Measurements from ENCODE around the gene MSI2. TPM values are rescaled to one million over a fixed set of nuclear protein-coding genes. Genes with fewer than 3 reads are reported as not detected.

MSI2 gene
- total RNA-seq, 2 experiments from 2014 or later = 87.6 to 96.0 TPM

- Mint-ChIP-seq H3K9me3 (no peaks in the 10 kb centered on the region), H3K27ac (peak overlapping the region; percentile 34), H3K4me3 (no peak overlapping the region), H3K27me3 (no peaks in the 10 kb centered on the region), H3K4me1 (peaks cover 69% of the 10 kb centered on the region), H3K36me3 (ENCODE audit: low read depth) (peaks cover 12% of the 10 kb centered on the region)
- ChIA-PET POLR2A (interaction anchor here (1.1 kb wide), 1 partner anchor 8 kb away, joined by 3 read pairs; no protein-coding TSS in a partner anchor), CTCF (interaction anchor here (1.3 kb wide), 1 partner anchor 15 kb away, joined by 4 read pairs; no protein-coding TSS in a partner anchor)
- no peak for DNase-seq
These were observed 202.5 kb downstream of the MSI2 start for GRCh38 chr17:57458718-57459285.

- H3K9me3 Mint-ChIP-seq = no peaks in the 10 kb centered on the region
- H3K27me3 Mint-ChIP-seq = no peaks in the 10 kb centered on the region
- peaks cover 12% of the 10 kb centered on the region for H3K36me3 Mint-ChIP-seq (ENCODE audit: low read depth)
- no peak for DNase-seq
- no peak overlapping the region for H3K4me3 Mint-ChIP-seq
- peak overlapping the region; percentile 34 for H3K27ac Mint-ChIP-seq
- CTCF ChIA-PET = interaction anchor here (0.6 to 1.3 kb wide), 4 partner anchors 14 to 225 kb away, joined by 3 to 4 read pairs (median 3); no protein-coding TSS in a partner anchor
- POLR2A ChIA-PET = interaction anchor here (1.1 kb wide), 1 partner anchor 8 kb away, joined by 3 read pairs; no protein-coding TSS in a partner anchor
- peaks cover 65% of the 10 kb centered on the region for H3K4me1 Mint-ChIP-seq
These were observed 203.1 kb downstream of the MSI2 start for GRCh38 chr17:57459286-57459915.

- no peak overlapping the region for H3K4me3 Mint-ChIP-seq
These were observed 204.8 kb downstream of the MSI2 start for GRCh38 chr17:57461082-57461481.

DNA sequence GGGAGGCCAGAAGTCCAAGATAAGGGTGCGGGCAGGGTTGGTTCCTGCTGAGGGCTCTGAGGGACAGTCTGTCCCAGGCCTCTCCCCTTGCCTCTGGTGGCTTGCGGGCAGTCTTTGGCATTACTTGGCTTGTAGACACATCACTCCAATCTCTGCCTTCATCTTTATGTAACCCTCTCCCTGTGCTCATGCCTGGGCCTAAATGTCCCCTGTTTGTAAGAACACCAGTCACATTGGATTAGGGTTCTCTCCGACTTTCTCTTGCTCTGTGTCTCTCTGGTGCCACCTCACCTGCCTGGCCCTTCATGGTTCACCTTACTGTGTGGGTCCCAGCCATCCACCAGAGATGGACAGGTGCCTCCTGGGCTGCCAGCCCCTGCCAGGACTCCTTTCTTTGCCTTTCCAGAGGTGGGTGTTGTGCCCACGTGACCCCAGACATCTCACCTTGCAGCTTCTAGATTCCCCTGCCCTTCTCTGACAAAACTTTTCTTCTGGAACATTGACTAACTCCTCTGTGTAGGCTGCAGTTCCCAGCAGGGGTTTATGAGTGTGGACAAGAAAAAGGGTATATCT is 205.8 kb downstream of the MSI2 start:
- DNase-seq = no peak
- ChIA-PET POLR2A (no interaction called here), CTCF (interaction anchor here (1.2 to 1.7 kb wide), 2 partner anchors 9 to 11 kb away, joined by 3 read pairs; no protein-coding TSS in a partner anchor)
- Mint-ChIP-seq H3K27me3 (no peaks in the 10 kb centered on the region), H3K4me3 (no peak overlapping the region), H3K36me3 (ENCODE audit: low read depth) (no peaks in the 10 kb centered on the region), H3K27ac (peak overlapping the region; percentile 4), H3K4me1 (peaks cover 48% of the 10 kb centered on the region), H3K9me3 (no peaks in the 10 kb centered on the region)

More at GRCh38 chr17:57461082-57461481, 204.8 kb downstream of the MSI2 start:
- POLR2A ChIA-PET = no interaction called here
- H3K36me3 Mint-ChIP-seq (ENCODE audit: low read depth) = peaks cover 4% of the 10 kb centered on the region
- CTCF ChIA-PET = interaction anchor here (1.1 to 1.7 kb wide), 3 partner anchors 10 to 20 kb away, joined by 3 to 5 read pairs (median 3); no protein-coding TSS in a partner anchor
- no peaks in the 10 kb centered on the region for H3K27me3 Mint-ChIP-seq
- peaks cover 48% of the 10 kb centered on the region for H3K4me1 Mint-ChIP-seq
- H3K27ac Mint-ChIP-seq = peak overlapping the region; percentile 46
- H3K9me3 Mint-ChIP-seq = no peaks in the 10 kb centered on the region
- DNase-seq = no peak

- no peaks in the 10 kb centered on the region for H3K36me3 Mint-ChIP-seq (ENCODE audit: low read depth)
- H3K9me3 Mint-ChIP-seq = no peaks in the 10 kb centered on the region
- peak; percentile 32 for DNase-seq
- H3K4me1 Mint-ChIP-seq = peaks cover 48% of the 10 kb centered on the region
- no peak overlapping the region for H3K4me3 Mint-ChIP-seq
- CTCF ChIA-PET = interaction anchor here (1.7 kb wide), 1 partner anchor 8 kb away, joined by 3 read pairs; no protein-coding TSS in a partner anchor
- H3K27me3 Mint-ChIP-seq = no peaks in the 10 kb centered on the region
- POLR2A ChIA-PET = no interaction called here
- peak overlapping the region; percentile 20 for H3K27ac Mint-ChIP-seq
These were observed 207.0 kb downstream of the MSI2 start for GRCh38 chr17:57463103-57463885.

DNA sequence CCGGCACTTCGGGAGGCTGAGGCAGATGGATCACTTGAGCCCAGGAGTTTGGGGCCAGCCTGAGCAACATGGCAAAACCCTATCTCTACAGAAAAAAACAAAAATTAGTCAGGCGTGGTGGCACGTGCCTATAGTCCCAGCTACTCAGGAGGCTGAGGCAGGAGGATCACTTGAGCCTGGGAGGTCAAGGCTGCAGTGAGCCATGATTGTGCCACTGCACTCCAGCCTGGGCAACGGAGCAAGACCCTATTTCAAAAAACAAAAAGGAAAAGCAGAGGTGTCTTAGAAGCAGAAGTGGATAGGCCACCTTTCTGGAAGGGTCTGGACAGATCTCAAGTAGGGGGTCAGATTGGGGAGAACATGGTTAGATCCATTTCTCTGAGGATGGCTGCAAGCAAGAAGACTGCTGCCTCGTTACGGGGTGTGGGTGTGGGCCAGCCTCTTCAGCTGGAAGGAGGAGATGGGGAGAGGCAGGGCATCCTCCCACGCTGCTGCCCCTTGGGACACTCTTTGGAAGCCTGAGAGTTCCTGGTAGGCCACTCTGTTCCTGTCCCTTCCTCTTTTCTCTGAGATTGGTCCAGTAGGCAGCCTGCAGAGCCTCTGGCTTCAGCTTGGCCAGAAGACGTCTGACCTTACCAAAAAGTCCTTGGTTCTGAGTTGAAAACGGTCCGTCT is 208.0 kb downstream of the MSI2 start:
- ChIA-PET CTCF (no interaction called here), POLR2A (no interaction called here)
- no peak for DNase-seq
- H3K36me3 Mint-ChIP-seq (ENCODE audit: low read depth) = no peaks in the 10 kb centered on the region
- H3K4me1 Mint-ChIP-seq = peaks cover 39% of the 10 kb centered on the region
- H3K4me3 Mint-ChIP-seq = no peak overlapping the region
- H3K27me3 Mint-ChIP-seq = no peaks in the 10 kb centered on the region
- no peak overlapping the region for H3K27ac Mint-ChIP-seq
- no peaks in the 10 kb centered on the region for H3K9me3 Mint-ChIP-seq

- no peaks in the 10 kb centered on the region for H3K27me3 Mint-ChIP-seq
- no peaks in the 10 kb centered on the region for H3K36me3 Mint-ChIP-seq (ENCODE audit: low read depth)
- CTCF ChIA-PET = no interaction called here
- no peak overlapping the region for H3K4me3 Mint-ChIP-seq
- H3K27ac Mint-ChIP-seq = no peak overlapping the region
- H3K9me3 Mint-ChIP-seq = no peaks in the 10 kb centered on the region
- no peak for DNase-seq
- POLR2A ChIA-PET = no interaction called here
- H3K4me1 Mint-ChIP-seq = peaks cover 33% of the 10 kb centered on the region
These were observed 209.3 kb downstream of the MSI2 start for GRCh38 chr17:57465610-57466009.

- no peak for DNase-seq
- H3K4me3 Mint-ChIP-seq = no peak overlapping the region
- no peaks in the 10 kb centered on the region for H3K9me3 Mint-ChIP-seq
- POLR2A ChIA-PET = no interaction called here
- no peaks in the 10 kb centered on the region for H3K36me3 Mint-ChIP-seq (ENCODE audit: low read depth)
- CTCF ChIA-PET = interaction anchor here (1.1 kb wide), 1 partner anchor 18 kb away, joined by 3 read pairs; no protein-coding TSS in a partner anchor
- no peak overlapping the region for H3K27ac Mint-ChIP-seq
- peaks cover 29% of the 10 kb centered on the region for H3K4me1 Mint-ChIP-seq
- no peaks in the 10 kb centered on the region for H3K27me3 Mint-ChIP-seq
These were observed 209.7 kb downstream of the MSI2 start for GRCh38 chr17:57466017-57466471.

GRCh38 chr17:57466521-57466920 is 210.2 kb downstream of the MSI2 start:
- Mint-ChIP-seq H3K27me3 (no peaks in the 10 kb centered on the region), H3K36me3 (ENCODE audit: low read depth) (no peaks in the 10 kb centered on the region), H3K4me3 (no peak overlapping the region), H3K4me1 (peaks cover 27% of the 10 kb centered on the region), H3K27ac (no peak overlapping the region), H3K9me3 (no peaks in the 10 kb centered on the region)
- CTCF ChIA-PET = interaction anchor here (1.1 kb wide), 1 partner anchor 17 kb away, joined by 3 read pairs; no protein-coding TSS in a partner anchor
- DNase-seq = no peak
- POLR2A ChIA-PET = no interaction called here

GRCh38 chr17:57467226-57467625 is 210.9 kb downstream of the MSI2 start:
- CTCF ChIA-PET = interaction anchor here (0.5 to 1.2 kb wide), 3 partner anchors 16 to 556 kb away, joined by 3 read pairs; no protein-coding TSS in a partner anchor
- DNase-seq = no peak
- no peak overlapping the region for H3K27ac Mint-ChIP-seq
- no peaks in the 10 kb centered on the region for H3K36me3 Mint-ChIP-seq (ENCODE audit: low read depth)
- H3K9me3 Mint-ChIP-seq = no peaks in the 10 kb centered on the region
- no peak overlapping the region for H3K4me3 Mint-ChIP-seq
- peaks cover 21% of the 10 kb centered on the region for H3K4me1 Mint-ChIP-seq
- POLR2A ChIA-PET = no interaction called here
- H3K27me3 Mint-ChIP-seq = no peaks in the 10 kb centered on the region

GRCh38 chr17:57467801-57468200 is 211.5 kb downstream of the MSI2 start:
- Mint-ChIP-seq H3K27me3 (no peaks in the 10 kb centered on the region), H3K36me3 (ENCODE audit: low read depth) (no peaks in the 10 kb centered on the region), H3K9me3 (no peaks in the 10 kb centered on the region), H3K27ac (no peak overlapping the region), H3K4me3 (no peak overlapping the region), H3K4me1 (peaks cover 15% of the 10 kb centered on the region)
- ChIA-PET POLR2A (no interaction called here), CTCF (interaction anchor here (1.2 to 1.5 kb wide), 2 partner anchors 16 to 225 kb away, joined by 3 to 4 read pairs; no protein-coding TSS in a partner anchor)
- DNase-seq = no peak
